GM19351 (cell line): ENCODE measurements around the gene BIRC7.

Experiments used
- ATAC-seq: cut with Tn5 transposase; IDR thresholded peaks from one replicate; pipeline ENCODE4 v1.9.1; 2021; ENCODE audit warnings: mild to moderate bottlenecking, moderate library complexity; ENCODE audit not compliant: unreplicated experiment

The BIRC7 gene

GRCh38 chr20:63280371-63280770 is 44.7 kb downstream of the BIRC7 start:
- no peak for ATAC-seq

GRCh38 chr20:63280929-63281545 is 45.3 kb downstream of the BIRC7 start:
- ATAC-seq = no peak

GRCh38 chr20:63281742-63282665 is 46.3 kb downstream of the BIRC7 start:
- ATAC-seq = no peak

- no peak for ATAC-seq
These were observed 47.2 kb downstream of the BIRC7 start for GRCh38 chr20:63282946-63283345.

- ATAC-seq = no peak
These were observed 47.8 kb downstream of the BIRC7 start for GRCh38 chr20:63283397-63284082.

- ATAC-seq = no peak
These were observed 48.4 kb downstream of the BIRC7 start for GRCh38 chr20:63284083-63284440.

- no peak for ATAC-seq
These were observed 48.8 kb downstream of the BIRC7 start for GRCh38 chr20:63284544-63284949.

GRCh38 chr20:63284981-63285524 is 49.3 kb downstream of the BIRC7 start:
- ATAC-seq = no peak

- no peak for ATAC-seq
These were observed 50.2 kb downstream of the BIRC7 start for GRCh38 chr20:63285636-63286615.

- ATAC-seq = no peak
These were observed 51.3 kb downstream of the BIRC7 start for GRCh38 chr20:63286781-63287696.

- no peak for ATAC-seq
These were observed 52.2 kb downstream of the BIRC7 start for GRCh38 chr20:63287697-63288580.

GRCh38 chr20:63288581-63289251 is 53.0 kb downstream of the BIRC7 start:
- no peak for ATAC-seq

- no peak for ATAC-seq
These were observed 53.8 kb downstream of the BIRC7 start for GRCh38 chr20:63289311-63290135.
